ENCODE data around the gene IBA57.

Gene IBA57

GRCh38 chr1:228156515-228156881, 9.1 kb upstream of the IBA57 start:
- no peak for DNase-seq
- Mint-ChIP-seq H3K36me3 (no peaks in the 10 kb centered on the region), H3K4me3 (no peak overlapping the region), H3K4me1 (peaks cover 29% of the 10 kb centered on the region), H3K9me3 (no peaks in the 10 kb centered on the region), H3K27ac (no peak overlapping the region), H3K27me3 (no peaks in the 10 kb centered on the region)
- CTCF ChIA-PET, result interaction anchor here (1.0 kb wide), 1 partner anchor 8 kb away, joined by 3 read pairs; no protein-coding TSS in a partner anchor

- no peak overlapping the region for H3K27ac Mint-ChIP-seq
Measured at GRCh38 chr1:228156941-228157728, 8.5 kb upstream of the IBA57 start.

GRCh38 chr1:228157729-228158126, 7.9 kb upstream of the IBA57 start:
- CTCF ChIA-PET, result interaction anchor here (1.4 kb wide), 1 partner anchor 9 kb away, joined by 4 read pairs; no protein-coding TSS in a partner anchor
- Mint-ChIP-seq H3K9me3 (no peaks in the 10 kb centered on the region), H3K27ac (no peak overlapping the region), H3K36me3 (no peaks in the 10 kb centered on the region), H3K27me3 (peaks cover 3% of the 10 kb centered on the region), H3K4me1 (peaks cover 41% of the 10 kb centered on the region), H3K4me3 (no peak overlapping the region)
- no peak for DNase-seq

More at GRCh38 chr1:228156941-228157728, 8.5 kb upstream of the IBA57 start:
- Mint-ChIP-seq H3K4me3 (no peak overlapping the region), H3K36me3 (no peaks in the 10 kb centered on the region), H3K9me3 (no peaks in the 10 kb centered on the region), H3K27me3 (peaks cover 1% of the 10 kb centered on the region), H3K4me1 (peaks cover 35% of the 10 kb centered on the region)
- no peak for DNase-seq
- CTCF ChIA-PET, result interaction anchor here (1.0 to 1.4 kb wide), 2 partner anchors 8 to 9 kb away, joined by 3 to 4 read pairs; no protein-coding TSS in a partner anchor

GRCh38 chr1:228158151-228159007, 7.2 kb upstream of the IBA57 start:
- no peak overlapping the region for H3K27ac Mint-ChIP-seq
- CTCF ChIA-PET, result interaction anchor here (1.4 kb wide), 1 partner anchor 8 kb away, joined by 4 read pairs; no protein-coding TSS in a partner anchor
- peaks cover 45% of the 10 kb centered on the region for H3K4me1 Mint-ChIP-seq
- no peak overlapping the region for H3K4me3 Mint-ChIP-seq
- no peaks in the 10 kb centered on the region for H3K36me3 Mint-ChIP-seq
- peaks cover 3% of the 10 kb centered on the region for H3K27me3 Mint-ChIP-seq
- H3K9me3 Mint-ChIP-seq, result no peaks in the 10 kb centered on the region
- DNase-seq, result no peak

- Mint-ChIP-seq H3K4me1 (peaks cover 49% of the 10 kb centered on the region), H3K27ac (no peak overlapping the region), H3K36me3 (no peaks in the 10 kb centered on the region), H3K4me3 (no peak overlapping the region), H3K9me3 (no peaks in the 10 kb centered on the region), H3K27me3 (peaks cover 3% of the 10 kb centered on the region)
- no peak for DNase-seq
- CTCF ChIA-PET, result no interaction called here
Measured at GRCh38 chr1:228159008-228159665, 6.5 kb upstream of the IBA57 start.

GRCh38 chr1:228160201-228160761, 5.3 kb upstream of the IBA57 start:
- Mint-ChIP-seq H3K36me3 (no peaks in the 10 kb centered on the region), H3K4me3 (no peak overlapping the region), H3K27ac (no peak overlapping the region), H3K27me3 (peaks cover 3% of the 10 kb centered on the region), H3K4me1 (peaks cover 51% of the 10 kb centered on the region), H3K9me3 (no peaks in the 10 kb centered on the region)
- DNase-seq, result no peak
- CTCF ChIA-PET, result no interaction called here

GRCh38 chr1:228161362-228161761, 4.2 kb upstream of the IBA57 start:
- peaks cover 3% of the 10 kb centered on the region for H3K27me3 Mint-ChIP-seq
- H3K4me1 Mint-ChIP-seq, result peaks cover 46% of the 10 kb centered on the region
- CTCF ChIA-PET, result interaction anchor here (0.8 kb wide), 1 partner anchor 31 kb away, joined by 3 read pairs; no protein-coding TSS in a partner anchor
- no peak for DNase-seq
- H3K27ac Mint-ChIP-seq, result peak overlapping the region; percentile 42
- no peaks in the 10 kb centered on the region for H3K9me3 Mint-ChIP-seq
- no peak overlapping the region for H3K4me3 Mint-ChIP-seq
- H3K36me3 Mint-ChIP-seq, result no peaks in the 10 kb centered on the region

- no peak for DNase-seq
- peak overlapping the region; percentile 60 for H3K27ac Mint-ChIP-seq
- peaks cover 47% of the 10 kb centered on the region for H3K4me1 Mint-ChIP-seq
- no peaks in the 10 kb centered on the region for H3K9me3 Mint-ChIP-seq
- no peaks in the 10 kb centered on the region for H3K36me3 Mint-ChIP-seq
- peaks cover 3% of the 10 kb centered on the region for H3K27me3 Mint-ChIP-seq
- no peak overlapping the region for H3K4me3 Mint-ChIP-seq
- CTCF ChIA-PET, result interaction anchor here (0.8 kb wide), 1 partner anchor 31 kb away, joined by 3 read pairs; no protein-coding TSS in a partner anchor
Measured at GRCh38 chr1:228161866-228162265, 3.7 kb upstream of the IBA57 start.

GRCh38 chr1:228162286-228163006, 3.2 kb upstream of the IBA57 start:
- DNase-seq, result no peak
- no peak overlapping the region for H3K4me3 Mint-ChIP-seq
- H3K4me1 Mint-ChIP-seq, result peaks cover 44% of the 10 kb centered on the region
- peak overlapping the region; percentile 52 for H3K27ac Mint-ChIP-seq
- CTCF ChIA-PET, result no interaction called here
- H3K9me3 Mint-ChIP-seq, result no peaks in the 10 kb centered on the region
- no peaks in the 10 kb centered on the region for H3K36me3 Mint-ChIP-seq
- H3K27me3 Mint-ChIP-seq, result peaks cover 3% of the 10 kb centered on the region

- no peaks in the 10 kb centered on the region for H3K9me3 Mint-ChIP-seq
- CTCF ChIA-PET, result interaction anchor here (0.6 to 2.5 kb wide), 2 partner anchors 32 to 1946 kb away, joined by 3 to 14 read pairs; no protein-coding TSS in a partner anchor
- no peak for DNase-seq
- no peaks in the 10 kb centered on the region for H3K36me3 Mint-ChIP-seq
- H3K27me3 Mint-ChIP-seq, result peaks cover 3% of the 10 kb centered on the region
- no peak overlapping the region for H3K27ac Mint-ChIP-seq
- peaks cover 48% of the 10 kb centered on the region for H3K4me1 Mint-ChIP-seq
- no peak overlapping the region for H3K4me3 Mint-ChIP-seq
Measured at GRCh38 chr1:228163007-228163753, 2.4 kb upstream of the IBA57 start.

- Mint-ChIP-seq H3K36me3 (peaks cover 3% of the 10 kb centered on the region), H3K4me1 (peaks cover 48% of the 10 kb centered on the region), H3K27me3 (peaks cover 3% of the 10 kb centered on the region), H3K27ac (peak overlapping the region; percentile 96), H3K9me3 (no peaks in the 10 kb centered on the region), H3K4me3 (peak overlapping the region; percentile 88)
- CTCF ChIA-PET, result interaction anchor here (0.6 to 2.5 kb wide), 2 partner anchors 33 to 1946 kb away, joined by 3 to 14 read pairs; no protein-coding TSS in a partner anchor
- DNase-seq, result no peak
Measured at GRCh38 chr1:228163776-228164519, 1.7 kb upstream of the IBA57 start.

Measured in activated naive CD4-positive, alpha-beta T cell treated with anti-CD3 and anti-CD28 coated beads, Interleukin-2, amount 10 ng/mL, durations not matched to agents 7 days and 5 days (primary cell).